ENCODE measurements around the gene OPHN1. TPM values are rescaled to one million over a fixed set of nuclear protein-coding genes. Genes with fewer than 3 reads are reported as not detected.

Gene OPHN1
- total and polyA plus RNA-seq, 2 experiments from 2014 or later, result 2.2 to 3.8 TPM

DNA sequence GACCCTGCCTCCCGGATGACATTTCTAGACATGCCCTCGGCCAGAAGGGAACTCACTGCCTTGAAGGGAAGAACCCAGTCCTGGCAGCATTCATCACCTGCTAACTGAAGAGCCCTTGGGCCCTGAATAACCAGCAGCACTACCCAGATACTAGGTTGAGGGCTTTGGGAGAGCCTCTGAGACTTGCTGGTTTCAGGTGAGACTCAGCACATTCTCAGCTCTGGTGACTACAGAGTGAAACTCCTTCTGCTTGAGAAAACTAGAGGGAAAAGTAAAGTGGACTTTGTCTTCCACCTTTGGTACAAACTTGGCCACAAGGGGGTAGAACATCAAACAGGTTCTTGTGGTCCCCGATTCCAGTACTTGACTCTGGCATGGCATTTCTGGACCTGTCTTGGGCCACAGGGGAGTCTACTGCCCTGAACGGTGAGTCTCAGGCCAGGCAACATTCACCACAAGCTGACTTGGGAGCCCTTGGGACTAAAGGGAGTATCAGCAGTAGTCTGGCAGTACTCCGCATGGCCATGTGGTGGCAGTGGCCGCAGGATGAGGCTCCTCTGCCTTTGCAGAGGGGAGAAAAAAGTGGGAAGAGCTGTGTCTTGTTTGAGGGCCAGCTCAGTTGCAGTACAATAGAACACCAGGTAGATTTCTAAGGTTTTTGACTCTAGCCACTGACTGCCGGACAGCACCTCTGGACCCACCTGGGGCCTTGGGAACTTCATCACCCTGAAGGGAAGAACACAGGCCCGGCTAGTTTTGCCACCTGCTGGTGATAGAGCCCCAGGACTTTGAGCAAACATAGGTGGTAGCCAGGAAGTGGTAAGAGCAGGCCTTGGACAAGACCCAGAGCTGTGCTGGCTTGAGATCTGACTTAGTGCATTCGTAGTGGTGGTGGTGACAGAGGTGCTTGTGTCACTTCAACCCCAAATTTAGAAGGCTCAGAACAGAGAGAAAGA lies 414.8 kb downstream of the OPHN1 start:
- Histone ChIP-seq H3K36me3 (ENCODE audit: insufficient read depth) (no peaks in the 10 kb centered on the region), H3F3A (replicated peaks; ENCODE audit: low read depth) (no peaks in the 10 kb centered on the region), H3K27ac (ENCODE audit: low read depth) (no peak overlapping the region), H4K20me1 (replicated peaks; ENCODE audit: insufficient read depth) (no peaks in the 10 kb centered on the region), H3K4me3 (no peak overlapping the region), H3K27me3 (ENCODE audit: insufficient read depth) (no peaks in the 10 kb centered on the region), H3K9me2 (ENCODE audit: insufficient read depth) (no peaks in the 10 kb centered on the region), H3K4me2 (no peak overlapping the region), H3K79me2 (replicated peaks; ENCODE audit: insufficient read depth) (no peaks in the 10 kb centered on the region), H2AFZ (no peak overlapping the region), H3K4me1 (ENCODE audit: insufficient read depth) (no peaks in the 10 kb centered on the region)
- H3K9me3 Mint-ChIP-seq, result peaks cover 8% of the 10 kb centered on the region
- TF ChIP-seq EZH2 (IDR thresholded peaks at IDR 0.05; ENCODE audit: low read depth, unreplicated experiment) (no peak), CTCF (conservative IDR thresholded peaks at IDR 0.05; ENCODE audit: low read depth in 2 of 2) (peak; percentile 60 to 70)
- peak; percentile 68 for DNase-seq (ENCODE audit: low spot score)
- ATAC-seq, result peak; percentile 97
- no peaks in the 10 kb centered on the region for H3K36me3 Mint-ChIP-seq (ENCODE audit: low read depth)
- H3K27ac Mint-ChIP-seq, result no peak overlapping the region
- no peak overlapping the region for H3K4me3 Mint-ChIP-seq
- peaks cover 9% of the 10 kb centered on the region; the same call in 2 of the 3 replicates for H3K4me1 Mint-ChIP-seq
- H3K27me3 Mint-ChIP-seq (ENCODE audit: insufficient read depth, low read depth, poor library complexity), result peaks cover 2% of the 10 kb centered on the region

DNA sequence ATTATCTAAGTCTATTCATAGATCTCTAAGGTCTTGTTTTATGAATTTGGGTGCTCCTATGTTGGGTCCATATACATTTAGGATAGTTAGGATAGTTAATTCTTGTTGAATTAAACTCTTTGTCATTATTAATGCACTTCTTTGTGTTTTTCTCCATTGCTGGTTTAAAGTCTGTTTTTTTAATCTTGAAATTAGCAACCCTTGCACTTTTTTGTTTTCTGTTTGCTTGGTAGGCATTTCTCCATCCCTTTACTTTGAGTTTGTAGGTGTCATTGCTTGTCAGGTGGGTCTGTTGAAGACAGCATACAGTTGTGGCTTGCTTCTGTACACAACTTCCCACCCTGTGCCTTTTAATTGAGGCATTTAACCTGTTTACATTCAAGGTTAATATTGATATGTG lies 434.8 kb downstream of the OPHN1 start:
- Histone ChIP-seq H3K79me2 (replicated peaks; ENCODE audit: insufficient read depth) (no peaks in the 10 kb centered on the region), H4K20me1 (replicated peaks; ENCODE audit: insufficient read depth) (no peaks in the 10 kb centered on the region), H3F3A (replicated peaks; ENCODE audit: low read depth) (no peaks in the 10 kb centered on the region), H3K4me3 (no peak overlapping the region), H3K9me2 (ENCODE audit: insufficient read depth) (no peaks in the 10 kb centered on the region), H3K27me3 (ENCODE audit: insufficient read depth) (no peaks in the 10 kb centered on the region), H3K4me2 (no peak overlapping the region), H2AFZ (no peak overlapping the region), H3K4me1 (ENCODE audit: insufficient read depth) (no peaks in the 10 kb centered on the region), H3K36me3 (ENCODE audit: insufficient read depth) (no peaks in the 10 kb centered on the region), H3K27ac (ENCODE audit: low read depth) (no peak overlapping the region)
- Mint-ChIP-seq H3K4me3 (no peak overlapping the region), H3K36me3 (ENCODE audit: low read depth) (no peaks in the 10 kb centered on the region; the same call in 2 of the 3 replicates), H3K9me3 (peaks cover 4% of the 10 kb centered on the region; the same call in 2 of the 3 replicates), H3K27me3 (ENCODE audit: insufficient read depth, low read depth, poor library complexity) (no peaks in the 10 kb centered on the region), H3K27ac (no peak overlapping the region), H3K4me1 (no peaks in the 10 kb centered on the region)
- no peak for DNase-seq (ENCODE audit: low spot score)
- no peak for ATAC-seq
- TF ChIP-seq ZNF331 (CRISPR knock-in tag; IDR thresholded peaks at IDR 0.05; ENCODE audit: low read depth) (no peak), ETS1 (IDR thresholded peaks at IDR 0.05) (no peak), CREB1 (CRISPR knock-in tag; IDR thresholded peaks at IDR 0.05; ENCODE audit: low read depth) (no peak), ZNF462 (CRISPR knock-in tag; IDR thresholded peaks at IDR 0.05) (no peak), EZH2phosphoT487 (IDR thresholded peaks at IDR 0.05; ENCODE audit: unreplicated experiment) (no peak)
